Measurements from ENCODE around the gene GABBR2. TPM values are rescaled to one million over a fixed set of nuclear protein-coding genes. Genes with fewer than 3 reads are reported as not detected.

Gene GABBR2
- total and polyA plus RNA-seq, 9 of the 15 experiments (the other 6 are each of a cell fraction or from before 2014, with no cell fraction given), result 0.15 to 1.9 (median 0.32) TPM

- no peak for TF ChIP-seq DDX20 (tag; IDR thresholded peaks at IDR 0.05; ENCODE audit: low read depth)
- TF ChIP-seq, protein P1, sequence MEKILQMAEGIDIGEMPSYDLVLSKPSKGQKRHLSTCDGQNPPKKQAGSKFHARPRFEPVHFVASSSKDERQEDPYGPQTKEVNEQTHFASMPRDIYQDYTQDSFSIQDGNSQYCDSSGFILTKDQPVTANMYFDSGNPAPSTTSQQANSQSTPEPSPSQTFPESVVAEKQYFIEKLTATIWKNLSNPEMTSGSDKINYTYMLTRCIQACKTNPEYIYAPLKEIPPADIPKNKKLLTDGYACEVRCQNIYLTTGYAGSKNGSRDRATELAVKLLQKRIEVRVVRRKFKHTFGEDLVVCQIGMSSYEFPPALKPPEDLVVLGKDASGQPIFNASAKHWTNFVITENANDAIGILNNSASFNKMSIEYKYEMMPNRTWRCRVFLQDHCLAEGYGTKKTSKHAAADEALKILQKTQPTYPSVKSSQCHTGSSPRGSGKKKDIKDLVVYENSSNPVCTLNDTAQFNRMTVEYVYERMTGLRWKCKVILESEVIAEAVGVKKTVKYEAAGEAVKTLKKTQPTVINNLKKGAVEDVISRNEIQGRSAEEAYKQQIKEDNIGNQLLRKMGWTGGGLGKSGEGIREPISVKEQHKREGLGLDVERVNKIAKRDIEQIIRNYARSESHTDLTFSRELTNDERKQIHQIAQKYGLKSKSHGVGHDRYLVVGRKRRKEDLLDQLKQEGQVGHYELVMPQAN (IDR thresholded peaks at IDR 0.05; ENCODE audit: borderline replicate concordance), result no peak
- no peak for TF ChIP-seq MECOM (CRISPR knock-in tag; IDR thresholded peaks at IDR 0.05)
- TF ChIP-seq, protein P2, sequence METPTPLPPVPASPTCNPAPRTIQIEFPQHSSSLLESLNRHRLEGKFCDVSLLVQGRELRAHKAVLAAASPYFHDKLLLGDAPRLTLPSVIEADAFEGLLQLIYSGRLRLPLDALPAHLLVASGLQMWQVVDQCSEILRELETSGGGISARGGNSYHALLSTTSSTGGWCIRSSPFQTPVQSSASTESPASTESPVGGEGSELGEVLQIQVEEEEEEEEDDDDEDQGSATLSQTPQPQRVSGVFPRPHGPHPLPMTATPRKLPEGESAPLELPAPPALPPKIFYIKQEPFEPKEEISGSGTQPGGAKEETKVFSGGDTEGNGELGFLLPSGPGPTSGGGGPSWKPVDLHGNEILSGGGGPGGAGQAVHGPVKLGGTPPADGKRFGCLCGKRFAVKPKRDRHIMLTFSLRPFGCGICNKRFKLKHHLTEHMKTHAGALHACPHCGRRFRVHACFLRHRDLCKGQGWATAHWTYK (CRISPR knock-in tag; IDR thresholded peaks at IDR 0.05), result no peak
- TF ChIP-seq POU5F1 (IDR thresholded peaks at IDR 0.05; ENCODE audit: borderline replicate concordance, low read depth, low read length, partially characterized antibody), result no peak
- no peak for TF ChIP-seq TCFL5 (CRISPR knock-in tag; conservative IDR thresholded peaks at IDR 0.05)
- no peak for TF ChIP-seq BDP1 (IDR thresholded peaks at IDR 0.05; ENCODE audit: insufficient read depth, insufficient read length)
- TF ChIP-seq, protein P3, sequence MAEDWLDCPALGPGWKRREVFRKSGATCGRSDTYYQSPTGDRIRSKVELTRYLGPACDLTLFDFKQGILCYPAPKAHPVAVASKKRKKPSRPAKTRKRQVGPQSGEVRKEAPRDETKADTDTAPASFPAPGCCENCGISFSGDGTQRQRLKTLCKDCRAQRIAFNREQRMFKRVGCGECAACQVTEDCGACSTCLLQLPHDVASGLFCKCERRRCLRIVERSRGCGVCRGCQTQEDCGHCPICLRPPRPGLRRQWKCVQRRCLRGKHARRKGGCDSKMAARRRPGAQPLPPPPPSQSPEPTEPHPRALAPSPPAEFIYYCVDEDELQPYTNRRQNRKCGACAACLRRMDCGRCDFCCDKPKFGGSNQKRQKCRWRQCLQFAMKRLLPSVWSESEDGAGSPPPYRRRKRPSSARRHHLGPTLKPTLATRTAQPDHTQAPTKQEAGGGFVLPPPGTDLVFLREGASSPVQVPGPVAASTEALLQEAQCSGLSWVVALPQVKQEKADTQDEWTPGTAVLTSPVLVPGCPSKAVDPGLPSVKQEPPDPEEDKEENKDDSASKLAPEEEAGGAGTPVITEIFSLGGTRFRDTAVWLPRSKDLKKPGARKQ (CRISPR knock-in tag; IDR thresholded peaks at IDR 0.05), result no peak
- no peak for TF ChIP-seq ZNF561 (CRISPR knock-in tag; conservative IDR thresholded peaks at IDR 0.05)
- TF ChIP-seq SMARCE1 (IDR thresholded peaks at IDR 0.05), result no peak
- TF ChIP-seq RREB1 (CRISPR knock-in tag; IDR thresholded peaks at IDR 0.05), result no peak
- TF ChIP-seq NFATC3 (IDR thresholded peaks at IDR 0.05), result no peak
- no peak for TF ChIP-seq GTF3C2 (IDR thresholded peaks at IDR 0.05; ENCODE audit: borderline replicate concordance, extremely low read depth, insufficient read length)
Observed at GRCh38 chr9:98331536-98332259, 377.0 kb downstream of the GABBR2 start (continued).

Data from K562 (cell line).